SU-DHL-6 (cell line): ENCODE measurements around the gene STARD4.

Source experiments
- EZH2phosphoT487 ChIP-seq: fragments of 200-600 bp; sonication (generic), shearing (Covaris generic); conservative IDR thresholded peaks from 2 replicates; pipeline ENCODE4 v1.6.1; 2018; ENCODE audit warnings: mild to moderate bottlenecking, antibody characterized with exemption, low read length, moderate library complexity, mixed read lengths
- TF ChIP-seq, protein P1 (sequence below): fragments of 200-600 bp; sonication (generic); IDR thresholded peaks from one replicate; pipeline ENCODE4 v1.5.1; 2017; ENCODE audit warnings: antibody characterized with exemption, mild to moderate bottlenecking, low read length, moderate library complexity; ENCODE audit not compliant: insufficient read depth, poor library complexity, severe bottlenecking

DNA sequence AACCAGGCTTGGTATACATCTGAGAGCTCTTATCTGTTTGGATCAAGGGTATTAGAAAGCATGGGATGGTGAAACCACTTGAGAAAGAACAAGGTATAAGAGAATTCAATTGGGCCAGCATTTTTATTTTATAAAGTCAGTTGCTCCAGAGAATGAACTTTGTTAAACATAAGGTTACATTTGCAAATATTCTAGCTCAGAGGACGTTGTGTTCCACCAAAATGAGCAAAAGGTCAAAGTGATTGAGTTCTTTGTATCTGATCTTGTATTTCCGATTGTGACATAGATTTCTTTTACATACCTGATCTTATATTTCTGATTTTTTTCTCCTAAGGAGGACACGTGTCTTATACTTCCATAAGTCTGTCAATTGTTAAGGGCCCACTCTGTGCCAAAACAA, 8.6 kb upstream of the STARD4 start:
- TF ChIP-seq, protein P1, sequence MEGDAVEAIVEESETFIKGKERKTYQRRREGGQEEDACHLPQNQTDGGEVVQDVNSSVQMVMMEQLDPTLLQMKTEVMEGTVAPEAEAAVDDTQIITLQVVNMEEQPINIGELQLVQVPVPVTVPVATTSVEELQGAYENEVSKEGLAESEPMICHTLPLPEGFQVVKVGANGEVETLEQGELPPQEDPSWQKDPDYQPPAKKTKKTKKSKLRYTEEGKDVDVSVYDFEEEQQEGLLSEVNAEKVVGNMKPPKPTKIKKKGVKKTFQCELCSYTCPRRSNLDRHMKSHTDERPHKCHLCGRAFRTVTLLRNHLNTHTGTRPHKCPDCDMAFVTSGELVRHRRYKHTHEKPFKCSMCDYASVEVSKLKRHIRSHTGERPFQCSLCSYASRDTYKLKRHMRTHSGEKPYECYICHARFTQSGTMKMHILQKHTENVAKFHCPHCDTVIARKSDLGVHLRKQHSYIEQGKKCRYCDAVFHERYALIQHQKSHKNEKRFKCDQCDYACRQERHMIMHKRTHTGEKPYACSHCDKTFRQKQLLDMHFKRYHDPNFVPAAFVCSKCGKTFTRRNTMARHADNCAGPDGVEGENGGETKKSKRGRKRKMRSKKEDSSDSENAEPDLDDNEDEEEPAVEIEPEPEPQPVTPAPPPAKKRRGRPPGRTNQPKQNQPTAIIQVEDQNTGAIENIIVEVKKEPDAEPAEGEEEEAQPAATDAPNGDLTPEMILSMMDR = no peak
- TF ChIP-seq EZH2phosphoT487 = no peak
